Mammary microvascular endothelial cell (primary cell): ENCODE measurements around the gene EGFL7. TPM values are rescaled to one million over a fixed set of nuclear protein-coding genes. Genes with fewer than 3 reads are reported as not detected.

Experiments used
- total RNA-seq: library from RNA; depleted of rRNA; stranded (reverse); fragments of >200 nt; gene quantifications from 2 replicates; pipeline ENCODE4 v1.2.3, GENCODE V29; 2015

The EGFL7 gene
- total RNA-seq = 902 and 1,153 TPM in 2 replicates

GRCh38 chr9:136662656-136663581, at the start of gene EGFL7:
EGFL7 (plus strand) TSS chr9:136662916; CDS start chr9:136668283, 5,367 bp downstream.

DNA sequence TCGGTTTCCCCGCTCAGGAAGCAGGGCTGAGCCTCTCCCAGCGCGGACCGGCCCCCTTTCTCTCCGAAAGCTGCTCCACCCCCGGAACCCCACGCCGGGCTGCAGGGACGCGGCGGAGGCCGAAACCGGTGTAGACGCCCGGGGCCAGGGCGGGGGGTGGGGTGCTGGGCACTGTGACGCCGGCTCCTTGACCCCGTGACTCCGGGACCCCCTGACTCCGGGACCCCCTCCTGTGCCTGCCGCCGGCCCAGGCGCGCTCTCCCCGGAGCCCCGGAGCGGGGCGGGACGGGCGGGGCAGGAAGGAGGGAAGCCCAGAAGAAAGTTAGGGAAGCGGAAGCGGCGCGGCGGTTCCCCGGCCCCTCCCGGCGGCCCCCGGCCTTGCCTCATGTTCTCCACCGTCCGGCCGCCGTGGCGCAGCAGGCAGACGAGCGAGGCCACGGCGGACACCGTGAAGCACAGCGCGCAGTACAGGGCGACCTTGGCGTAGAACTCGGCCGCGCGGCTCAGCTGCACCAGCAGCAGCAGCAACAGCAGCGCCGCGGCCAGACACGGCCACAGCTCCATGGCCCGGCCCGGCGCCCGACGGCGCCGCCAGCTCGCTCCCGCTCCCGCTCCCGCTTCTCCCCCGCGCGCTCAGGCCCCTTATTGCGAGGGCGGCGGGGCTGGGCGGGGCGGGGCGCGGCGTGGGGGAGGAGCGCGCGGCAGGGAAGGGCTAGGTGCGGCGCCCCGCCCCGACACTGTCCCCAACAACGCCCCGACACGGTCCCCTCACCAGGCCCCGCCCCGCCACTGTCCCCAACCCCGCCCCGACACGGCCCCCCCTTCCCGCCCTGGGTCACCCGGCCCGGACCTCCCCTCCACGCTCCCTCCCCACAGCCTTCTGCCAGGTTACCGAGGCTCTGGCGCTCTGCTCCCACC, 24.3 kb downstream of the EGFL7 start, which contains the start of gene AGPAT2:
AGPAT2 (minus strand) TSS at position 664 of the 918 bp plus-strand sequence; CDS start at position 564, 100 bp downstream.

DNA sequence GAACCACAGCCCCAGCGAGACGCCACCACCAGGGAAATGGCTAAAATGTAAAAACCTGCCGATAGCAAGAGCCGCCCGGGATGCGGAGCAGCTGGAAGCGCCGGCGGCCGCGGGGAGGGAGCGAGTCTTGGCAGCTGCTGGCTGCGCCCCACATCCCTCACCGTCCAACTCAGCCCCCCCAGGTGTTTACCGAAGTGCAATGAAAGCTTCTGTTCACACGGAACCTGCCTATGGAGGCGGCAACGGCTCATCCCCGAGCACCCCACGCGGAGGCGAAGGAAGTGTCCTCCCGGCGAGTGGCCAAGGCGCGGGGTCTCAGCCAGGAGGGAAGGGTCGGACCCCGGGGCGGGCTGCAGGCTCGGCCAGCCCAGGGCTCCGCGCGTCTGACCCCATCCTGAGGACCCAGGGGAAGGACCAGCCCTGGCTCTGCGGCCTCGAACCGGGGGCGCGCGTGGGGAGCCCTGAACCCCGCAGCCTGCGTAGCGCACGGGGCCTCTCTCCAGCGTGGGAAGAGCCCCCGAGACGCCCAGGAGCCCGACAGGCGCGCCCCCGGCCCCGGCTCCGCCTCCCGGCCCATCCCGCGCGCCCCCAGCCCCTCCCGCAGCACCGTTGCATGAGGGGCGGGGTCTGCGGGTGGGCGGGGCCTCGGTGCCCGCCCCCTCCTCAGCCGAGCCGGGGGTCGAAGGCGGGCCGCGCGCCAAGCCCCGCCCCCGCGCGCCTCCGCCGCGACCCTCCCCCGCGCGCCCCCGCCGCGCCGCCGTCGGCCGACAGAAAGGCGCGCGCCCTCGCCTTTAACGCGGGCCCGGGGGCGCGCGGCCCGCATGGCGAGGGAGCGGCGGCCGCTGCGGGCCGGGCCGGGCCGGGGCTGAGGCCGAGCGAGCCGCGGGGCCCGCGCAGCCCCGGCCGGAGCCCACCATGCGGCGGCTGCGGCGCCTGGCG, 49.3 kb downstream of the EGFL7 start, which contains the start of gene DIPK1B:
DIPK1B (plus strand) TSS at position 822 of the 939 bp plus-strand sequence; CDS start at position 916, 94 bp downstream.

Other genes with a start within 250 kb of the EGFL7 start
- 16.3 and 17.7 TPM in 2 replicates for gene INPP5E, start 223.1 kb upstream of the EGFL7 start, total RNA-seq
- 36.9 and 37.8 TPM in 2 replicates for gene SEC16A, start 179.9 kb upstream of the EGFL7 start, total RNA-seq
- gene NOTCH1, start 116.9 kb upstream of the EGFL7 start, total RNA-seq = 70.4 and 79.5 TPM in 2 replicates
- 37.3 and 38.2 TPM in 2 replicates for gene AGPAT2, start 24.5 kb downstream of the EGFL7 start, total RNA-seq
- 151 and 161 TPM in 2 replicates for gene DIPK1B, start 49.7 kb downstream of the EGFL7 start, total RNA-seq
- gene LCN10, start 80.0 kb downstream of the EGFL7 start, total RNA-seq = 0.44 TPM in 1 of 2 replicates, not detected in the other
- 0.34 TPM in 1 of 2 replicates, not detected in the other for gene LCN6, start 85.6 kb downstream of the EGFL7 start, total RNA-seq
- not detected in 2 replicates for gene LCN8, start 95.3 kb downstream of the EGFL7 start, total RNA-seq
- gene LCN15, start 101.6 kb downstream of the EGFL7 start, total RNA-seq = 1.6 TPM in 1 of 2 replicates, not detected in the other
- gene TMEM141, start 128.4 kb downstream of the EGFL7 start, total RNA-seq = 113 and 125 TPM in 2 replicates
- not detected in 2 replicates for gene CCDC183, start 133.4 kb downstream of the EGFL7 start, total RNA-seq
- 110 and 124 TPM in 2 replicates for gene RABL6, start 145.0 kb downstream of the EGFL7 start, total RNA-seq
- gene AJM1, start 179.6 kb downstream of the EGFL7 start, total RNA-seq = 0.93 and 1.5 TPM in 2 replicates
- 173 and 189 TPM in 2 replicates for gene PHPT1, start 186.5 kb downstream of the EGFL7 start, total RNA-seq
- 1.6 and 1.9 TPM in 2 replicates for gene MAMDC4, start 189.4 kb downstream of the EGFL7 start, total RNA-seq
- gene EDF1, start 203.4 kb downstream of the EGFL7 start, total RNA-seq = 413 and 485 TPM in 2 replicates
- 17.3 and 18.3 TPM in 2 replicates for gene TRAF2, start 223.6 kb downstream of the EGFL7 start, total RNA-seq